Measurements from ENCODE around the gene TDRD15.
"Not testable (repeated sequence)": the region's sequence is repeated elsewhere in the genome, so short reads cannot be mapped to it uniquely, and the experiment has no call there.

The TDRD15 gene

GRCh38 chr2:21146638-21147037 lies 22.9 kb downstream of the TDRD15 start:
- DNase-seq (ENCODE audit: low read depth in 2 of 2), result no peak

GRCh38 chr2:21148718-21149117 lies 24.9 kb downstream of the TDRD15 start:
- DNase-seq (ENCODE audit: low read depth in 2 of 2), result no peak

GRCh38 chr2:21151234-21151633 lies 27.5 kb downstream of the TDRD15 start:
- not testable (repeated sequence) for DNase-seq (ENCODE audit: low read depth in 2 of 2)

GRCh38 chr2:21155365-21156136 lies 31.8 kb downstream of the TDRD15 start:
- DNase-seq (ENCODE audit: low read depth in 2 of 2), result no peak

GRCh38 chr2:21161122-21161521 lies 37.4 kb downstream of the TDRD15 start:
- no peak for DNase-seq (ENCODE audit: low read depth in 2 of 2)

- no peak for DNase-seq (ENCODE audit: low read depth in 2 of 2)
Observed at GRCh38 chr2:21161832-21162614, 38.3 kb downstream of the TDRD15 start.

GRCh38 chr2:21162615-21162878 lies 38.8 kb downstream of the TDRD15 start:
- no peak for DNase-seq (ENCODE audit: low read depth in 2 of 2)

GRCh38 chr2:21163213-21163612 lies 39.4 kb downstream of the TDRD15 start:
- no peak for DNase-seq (ENCODE audit: low read depth in 2 of 2)

- no peak for DNase-seq (ENCODE audit: low read depth in 2 of 2)
Observed at GRCh38 chr2:21165350-21165749, 41.6 kb downstream of the TDRD15 start.

- DNase-seq (ENCODE audit: low read depth in 2 of 2), result no peak
Observed at GRCh38 chr2:21175895-21176646, 52.3 kb downstream of the TDRD15 start.

GRCh38 chr2:21181957-21182356 lies 58.2 kb downstream of the TDRD15 start:
- no peak for DNase-seq (ENCODE audit: low read depth in 2 of 2)

GRCh38 chr2:21183306-21183705 lies 59.5 kb downstream of the TDRD15 start:
- DNase-seq (ENCODE audit: low read depth in 2 of 2), result no peak

GRCh38 chr2:21183726-21184125 lies 60.0 kb downstream of the TDRD15 start:
- DNase-seq (ENCODE audit: low read depth in 2 of 2), result no peak

GRCh38 chr2:21191535-21191934 lies 67.8 kb downstream of the TDRD15 start:
- DNase-seq (ENCODE audit: low read depth in 2 of 2), result no peak

Measured in stimulated activated CD4-positive, alpha-beta T cell treated with anti-CD3 and anti-CD28 coated beads, Interleukin-1b, Interleukin-23, amount 100 ng/mL, for 1 hour (primary cell).